Measurements from ENCODE around the gene HMOX1. TPM values are rescaled to one million over a fixed set of nuclear protein-coding genes. Genes with fewer than 3 reads are reported as not detected.
A peak's percentile ranks its signal among the peaks of the same experiment; 100 is the strongest.

The HMOX1 gene
- total RNA-seq, 1 experiment from 2014 or later = 12.1 TPM

DNA sequence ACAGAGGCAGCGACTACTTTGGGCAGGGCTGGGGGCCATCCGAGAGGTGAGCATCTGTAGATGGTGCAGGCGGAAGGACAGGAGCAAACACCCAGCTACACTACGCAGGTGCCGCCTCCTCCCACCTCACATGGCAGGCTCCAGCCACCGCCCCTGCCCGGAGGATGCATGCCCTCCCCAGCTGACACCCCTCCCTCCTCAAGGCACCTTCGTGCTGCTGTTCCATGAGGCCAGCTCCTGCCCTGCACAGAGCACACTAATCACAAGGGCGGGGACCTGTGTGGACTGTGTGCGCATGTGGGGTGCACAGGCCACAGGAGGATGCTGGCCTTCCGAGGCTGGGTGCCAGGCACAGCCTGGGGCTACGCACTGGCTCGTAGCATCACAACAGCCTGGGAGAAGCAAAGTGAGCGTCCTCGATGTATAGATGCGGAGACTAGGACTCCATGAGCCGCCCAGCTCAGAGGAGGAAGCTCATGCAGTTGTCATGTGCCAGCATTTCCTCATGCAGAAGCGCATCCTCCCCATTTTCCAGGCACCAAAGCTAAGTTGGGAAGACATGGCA is 32.8 kb upstream of the HMOX1 start (continued):
- TF ChIP-seq ZNF671 (CRISPR knock-in tag; IDR thresholded peaks at IDR 0.05) = no peak
- TF ChIP-seq, protein P1, sequence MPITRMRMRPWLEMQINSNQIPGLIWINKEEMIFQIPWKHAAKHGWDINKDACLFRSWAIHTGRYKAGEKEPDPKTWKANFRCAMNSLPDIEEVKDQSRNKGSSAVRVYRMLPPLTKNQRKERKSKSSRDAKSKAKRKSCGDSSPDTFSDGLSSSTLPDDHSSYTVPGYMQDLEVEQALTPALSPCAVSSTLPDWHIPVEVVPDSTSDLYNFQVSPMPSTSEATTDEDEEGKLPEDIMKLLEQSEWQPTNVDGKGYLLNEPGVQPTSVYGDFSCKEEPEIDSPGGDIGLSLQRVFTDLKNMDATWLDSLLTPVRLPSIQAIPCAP (CRISPR knock-in tag; IDR thresholded peaks at IDR 0.05) = no peak
- no peak for TF ChIP-seq IRF2 (CRISPR knock-in tag; IDR thresholded peaks at IDR 0.05; ENCODE audit: borderline replicate concordance, low read depth)
- no peak for TF ChIP-seq ZNF423 (CRISPR knock-in tag; IDR thresholded peaks at IDR 0.05)
- no peak for TF ChIP-seq SOX15 (CRISPR knock-in tag; IDR thresholded peaks at IDR 0.05)
- no peak for TF ChIP-seq TEAD4 (CRISPR knock-in tag; IDR thresholded peaks at IDR 0.05)
- TF ChIP-seq, protein P2, sequence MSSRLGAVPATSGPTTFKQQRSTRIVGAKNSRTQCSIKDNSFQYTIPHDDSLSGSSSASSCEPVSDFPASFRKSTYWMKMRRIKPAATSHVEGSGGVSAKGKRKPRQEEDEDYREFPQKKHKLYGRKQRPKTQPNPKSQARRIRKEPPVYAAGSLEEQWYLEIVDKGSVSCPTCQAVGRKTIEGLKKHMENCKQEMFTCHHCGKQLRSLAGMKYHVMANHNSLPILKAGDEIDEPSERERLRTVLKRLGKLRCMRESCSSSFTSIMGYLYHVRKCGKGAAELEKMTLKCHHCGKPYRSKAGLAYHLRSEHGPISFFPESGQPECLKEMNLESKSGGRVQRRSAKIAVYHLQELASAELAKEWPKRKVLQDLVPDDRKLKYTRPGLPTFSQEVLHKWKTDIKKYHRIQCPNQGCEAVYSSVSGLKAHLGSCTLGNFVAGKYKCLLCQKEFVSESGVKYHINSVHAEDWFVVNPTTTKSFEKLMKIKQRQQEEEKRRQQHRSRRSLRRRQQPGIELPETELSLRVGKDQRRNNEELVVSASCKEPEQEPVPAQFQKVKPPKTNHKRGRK (CRISPR knock-in tag; IDR thresholded peaks at IDR 0.05; ENCODE audit: borderline replicate concordance) = no peak
- TF ChIP-seq, protein P3, sequence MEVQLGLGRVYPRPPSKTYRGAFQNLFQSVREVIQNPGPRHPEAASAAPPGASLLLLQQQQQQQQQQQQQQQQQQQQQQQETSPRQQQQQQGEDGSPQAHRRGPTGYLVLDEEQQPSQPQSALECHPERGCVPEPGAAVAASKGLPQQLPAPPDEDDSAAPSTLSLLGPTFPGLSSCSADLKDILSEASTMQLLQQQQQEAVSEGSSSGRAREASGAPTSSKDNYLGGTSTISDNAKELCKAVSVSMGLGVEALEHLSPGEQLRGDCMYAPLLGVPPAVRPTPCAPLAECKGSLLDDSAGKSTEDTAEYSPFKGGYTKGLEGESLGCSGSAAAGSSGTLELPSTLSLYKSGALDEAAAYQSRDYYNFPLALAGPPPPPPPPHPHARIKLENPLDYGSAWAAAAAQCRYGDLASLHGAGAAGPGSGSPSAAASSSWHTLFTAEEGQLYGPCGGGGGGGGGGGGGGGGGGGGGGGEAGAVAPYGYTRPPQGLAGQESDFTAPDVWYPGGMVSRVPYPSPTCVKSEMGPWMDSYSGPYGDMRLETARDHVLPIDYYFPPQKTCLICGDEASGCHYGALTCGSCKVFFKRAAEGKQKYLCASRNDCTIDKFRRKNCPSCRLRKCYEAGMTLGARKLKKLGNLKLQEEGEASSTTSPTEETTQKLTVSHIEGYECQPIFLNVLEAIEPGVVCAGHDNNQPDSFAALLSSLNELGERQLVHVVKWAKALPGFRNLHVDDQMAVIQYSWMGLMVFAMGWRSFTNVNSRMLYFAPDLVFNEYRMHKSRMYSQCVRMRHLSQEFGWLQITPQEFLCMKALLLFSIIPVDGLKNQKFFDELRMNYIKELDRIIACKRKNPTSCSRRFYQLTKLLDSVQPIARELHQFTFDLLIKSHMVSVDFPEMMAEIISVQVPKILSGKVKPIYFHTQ (CRISPR knock-in tag; IDR thresholded peaks at IDR 0.05) = no peak

DNA sequence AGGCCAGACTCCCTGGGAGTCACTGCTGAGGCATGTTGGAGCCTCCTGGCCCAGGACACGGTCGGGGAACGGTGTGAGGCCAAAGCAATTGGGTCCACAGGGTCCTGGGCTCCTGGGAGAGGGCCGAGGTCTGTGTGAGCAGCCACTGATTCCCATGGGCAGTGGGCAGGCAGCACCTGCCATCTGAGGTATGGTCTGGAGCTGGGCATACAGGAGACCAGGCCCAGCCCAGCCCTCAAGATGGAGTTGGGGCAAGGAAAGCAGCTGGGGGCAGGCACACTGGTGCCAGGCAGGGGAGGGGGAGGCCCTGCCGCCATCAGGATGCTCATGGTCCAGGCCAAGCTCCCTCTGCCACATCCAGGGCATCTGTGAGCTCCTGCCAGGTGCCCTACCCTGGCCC is 32.2 kb upstream of the HMOX1 start:
- TF ChIP-seq, protein P4, sequence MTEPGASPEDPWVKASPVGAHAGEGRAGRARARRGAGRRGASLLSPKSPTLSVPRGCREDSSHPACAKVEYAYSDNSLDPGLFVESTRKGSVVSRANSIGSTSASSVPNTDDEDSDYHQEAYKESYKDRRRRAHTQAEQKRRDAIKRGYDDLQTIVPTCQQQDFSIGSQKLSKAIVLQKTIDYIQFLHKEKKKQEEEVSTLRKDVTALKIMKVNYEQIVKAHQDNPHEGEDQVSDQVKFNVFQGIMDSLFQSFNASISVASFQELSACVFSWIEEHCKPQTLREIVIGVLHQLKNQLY (CRISPR knock-in tag; IDR thresholded peaks at IDR 0.05) = no peak
- TF ChIP-seq ATF1 (CRISPR knock-in tag; IDR thresholded peaks at IDR 0.05) (no peak), OVOL2 (CRISPR knock-in tag; IDR thresholded peaks at IDR 0.05; ENCODE audit: borderline replicate concordance) (no peak), ESRRA (CRISPR knock-in tag; IDR thresholded peaks at IDR 0.05; ENCODE audit: borderline replicate concordance) (no peak), JUN (CRISPR knock-in tag; IDR thresholded peaks at IDR 0.05) (no peak), CREB1 (CRISPR knock-in tag; IDR thresholded peaks at IDR 0.05) (no peak)
- TF ChIP-seq, protein P5, sequence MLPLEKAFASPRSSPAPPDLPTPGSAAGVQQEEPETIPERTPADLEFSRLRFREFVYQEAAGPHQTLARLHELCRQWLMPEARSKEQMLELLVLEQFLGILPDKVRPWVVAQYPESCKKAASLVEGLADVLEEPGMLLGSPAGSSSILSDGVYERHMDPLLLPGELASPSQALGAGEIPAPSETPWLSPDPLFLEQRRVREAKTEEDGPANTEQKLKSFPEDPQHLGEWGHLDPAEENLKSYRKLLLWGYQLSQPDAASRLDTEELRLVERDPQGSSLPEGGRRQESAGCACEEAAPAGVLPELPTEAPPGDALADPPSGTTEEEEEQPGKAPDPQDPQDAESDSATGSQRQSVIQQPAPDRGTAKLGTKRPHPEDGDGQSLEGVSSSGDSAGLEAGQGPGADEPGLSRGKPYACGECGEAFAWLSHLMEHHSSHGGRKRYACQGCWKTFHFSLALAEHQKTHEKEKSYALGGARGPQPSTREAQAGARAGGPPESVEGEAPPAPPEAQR (CRISPR knock-in tag; IDR thresholded peaks at IDR 0.05) = no peak
- H3K9me3 Mint-ChIP-seq = no peaks in the 10 kb centered on the region
- no peak overlapping the region for H3K4me3 Mint-ChIP-seq
- CTCF ChIA-PET = interaction anchor here (2.6 kb wide), 1 partner anchor 82 kb away, joined by 9 read pairs; no protein-coding TSS in a partner anchor
- peaks cover 10% of the 10 kb centered on the region; the same call in 1 of the 2 replicates for H3K27me3 Mint-ChIP-seq (ENCODE audit: low read depth)
- H3K27ac Mint-ChIP-seq = no peak overlapping the region
- ATAC-seq (no peak), DNase-seq (ENCODE audit: low spot score) (no peak)
- POLR2A ChIA-PET = no interaction called here
- H3K4me1 Mint-ChIP-seq = peaks cover 18% of the 10 kb centered on the region
- no peaks in the 10 kb centered on the region for H3K36me3 Mint-ChIP-seq

DNA sequence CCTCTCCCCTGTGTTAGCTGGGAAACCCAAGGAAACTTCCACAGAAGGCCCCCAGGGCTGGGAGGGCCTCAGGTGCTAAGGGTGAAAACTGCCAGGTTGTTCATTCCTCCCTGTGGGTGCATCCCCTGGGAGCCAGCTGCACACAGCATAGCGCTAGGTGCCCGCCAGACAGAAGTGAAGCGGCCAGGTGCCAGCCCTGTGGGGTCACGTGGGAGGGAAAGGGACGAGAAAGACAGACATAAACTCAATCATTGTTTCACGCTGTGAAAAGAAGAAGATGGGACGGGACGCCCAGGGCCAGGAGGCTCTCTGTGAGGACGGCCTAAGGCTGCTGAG is 31.6 kb upstream of the HMOX1 start:
- no peaks in the 10 kb centered on the region for H3K9me3 Mint-ChIP-seq
- ChIA-PET CTCF (interaction anchor here (1.1 to 2.6 kb wide), 7 partner anchors 11 to 335 kb away, joined by 3 to 13 read pairs (median 6); partner anchors contain the start of gene TOM1), POLR2A (no interaction called here)
- peaks cover 10% of the 10 kb centered on the region; the same call in 1 of the 2 replicates for H3K27me3 Mint-ChIP-seq (ENCODE audit: low read depth)
- ATAC-seq (no peak), DNase-seq (ENCODE audit: low spot score) (no peak)
- peaks cover 18% of the 10 kb centered on the region for H3K4me1 Mint-ChIP-seq
- H3K36me3 Mint-ChIP-seq = no peaks in the 10 kb centered on the region
- H3K27ac Mint-ChIP-seq = 0 out of 2 replicates have a peak overlapping the region, but pooled peaks have one; percentile 33
- H3K4me3 Mint-ChIP-seq = no peak overlapping the region
- no peak for TF ChIP-seq NR3C1 (CRISPR knock-in tag; conservative IDR thresholded peaks at IDR 0.05; ENCODE audit: low read depth)
- TF ChIP-seq RELA (CRISPR knock-in tag; IDR thresholded peaks at IDR 0.05; ENCODE audit: borderline replicate concordance) = no peak
- TF ChIP-seq NR2C2 (CRISPR knock-in tag; IDR thresholded peaks at IDR 0.05) = no peak
- TF ChIP-seq ELF4 (CRISPR knock-in tag; IDR thresholded peaks at IDR 0.05; ENCODE audit: low read depth) = no peak
- TF ChIP-seq GTF2I (CRISPR knock-in tag; conservative IDR thresholded peaks at IDR 0.05) = no peak
- TF ChIP-seq, protein P6, sequence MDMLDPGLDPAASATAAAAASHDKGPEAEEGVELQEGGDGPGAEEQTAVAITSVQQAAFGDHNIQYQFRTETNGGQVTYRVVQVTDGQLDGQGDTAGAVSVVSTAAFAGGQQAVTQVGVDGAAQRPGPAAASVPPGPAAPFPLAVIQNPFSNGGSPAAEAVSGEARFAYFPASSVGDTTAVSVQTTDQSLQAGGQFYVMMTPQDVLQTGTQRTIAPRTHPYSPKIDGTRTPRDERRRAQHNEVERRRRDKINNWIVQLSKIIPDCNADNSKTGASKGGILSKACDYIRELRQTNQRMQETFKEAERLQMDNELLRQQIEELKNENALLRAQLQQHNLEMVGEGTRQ (CRISPR knock-in tag; IDR thresholded peaks at IDR 0.05) = no peak
- TF ChIP-seq JAZF1 (CRISPR knock-in tag; IDR thresholded peaks at IDR 0.05) = no peak
- TF ChIP-seq, protein P7, sequence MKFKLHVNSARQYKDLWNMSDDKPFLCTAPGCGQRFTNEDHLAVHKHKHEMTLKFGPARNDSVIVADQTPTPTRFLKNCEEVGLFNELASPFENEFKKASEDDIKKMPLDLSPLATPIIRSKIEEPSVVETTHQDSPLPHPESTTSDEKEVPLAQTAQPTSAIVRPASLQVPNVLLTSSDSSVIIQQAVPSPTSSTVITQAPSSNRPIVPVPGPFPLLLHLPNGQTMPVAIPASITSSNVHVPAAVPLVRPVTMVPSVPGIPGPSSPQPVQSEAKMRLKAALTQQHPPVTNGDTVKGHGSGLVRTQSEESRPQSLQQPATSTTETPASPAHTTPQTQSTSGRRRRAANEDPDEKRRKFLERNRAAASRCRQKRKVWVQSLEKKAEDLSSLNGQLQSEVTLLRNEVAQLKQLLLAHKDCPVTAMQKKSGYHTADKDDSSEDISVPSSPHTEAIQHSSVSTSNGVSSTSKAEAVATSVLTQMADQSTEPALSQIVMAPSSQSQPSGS (CRISPR knock-in tag; IDR thresholded peaks at IDR 0.05; ENCODE audit: borderline replicate concordance, low read depth) = no peak
- TF ChIP-seq ESRRA (CRISPR knock-in tag; IDR thresholded peaks at IDR 0.05; ENCODE audit: borderline replicate concordance) = no peak
- no peak for TF ChIP-seq SMAD4 (CRISPR knock-in tag; IDR thresholded peaks at IDR 0.05)
- no peak for TF ChIP-seq ZNF232 (CRISPR knock-in tag; IDR thresholded peaks at IDR 0.05)
- TF ChIP-seq HMGA2 (CRISPR knock-in tag; IDR thresholded peaks at IDR 0.05) = no peak

All from WTC11 (cell line).